B cell (primary cell): ENCODE results near the gene CADM2. TPM values are rescaled to one million over a fixed set of nuclear protein-coding genes. Genes with fewer than 3 reads are reported as not detected.

ENCODE experiments used
- ATAC-seq: fragments of 200-7000 bp; cut with Tn5 transposase; one replicate; pipeline ENCODE4 v1.10.0; 2021; ENCODE audit warnings: low read depth, mild to moderate bottlenecking, moderate number of reproducible peaks, moderate library complexity
- CTCF ChIA-PET: fragments of 350-600 bp; sonication (Branson Sonifier 250); formaldehyde crosslinking; loops from one replicate; lab custom pipeline; 2021; ENCODE audit warnings: antibody characterized with exemption, inconsistent platforms; lab: Charles Lee
- POLR2A ChIA-PET: fragments of 350-600 bp; sonication (Branson Sonifier 250); formaldehyde crosslinking; loops from one replicate; lab custom pipeline; 2021; ENCODE audit warnings: antibody characterized with exemption; lab: Charles Lee
- DNase-seq: peaks from one replicate; pipeline ENCODE4 v3.0.0; 2013
- H2AFZ ChIP-seq: 2 replicates; pipeline ENCODE4 v1.6.1; 2012; ENCODE audit warnings: mild to moderate bottlenecking, low read depth, low read length; ENCODE audit not compliant: insufficient read depth, poor library complexity, severe bottlenecking
- H3K27ac ChIP-seq, 2 donors: 1 replicate in 1 of 2; 2 replicates in 1 of 2; pipeline ENCODE4 v1.5.1; 2012 to 2013; ENCODE audit warnings: low read length in 2 of 2, mild to moderate bottlenecking in 2 of 2, moderate library complexity in 1 of 2
- H3K27me3 ChIP-seq, 4 experiments: fragments of 200-600 bp in 1 of 4; sonication (generic) in 1 of 4; replicated peaks in 1 of 4; 1 replicate in 2 of 4; 2 replicates in 2 of 4; pipeline versions ENCODE4 v1.6.1 to v1.7.0; 2013 to 2016; ENCODE audit warnings: low read length in 3 of 4, mild to moderate bottlenecking in 2 of 4, mixed read lengths in 1 of 4, moderate library complexity in 1 of 4; ENCODE audit not compliant: insufficient read depth in 4 of 4, control insufficient read depth in 3 of 4; ENCODE audit errors: control extremely low read depth in 1 of 4
- H3K36me3 ChIP-seq, 2 experiments: replicated peaks in 1 of 2; 1 replicate in 1 of 2; 2 replicates in 1 of 2; pipeline versions ENCODE4 v1.6.1 to v1.7.1; 2013; ENCODE audit warnings: low read length in 1 of 2; ENCODE audit not compliant: insufficient read depth in 2 of 2, control insufficient read depth in 1 of 2; ENCODE audit errors: control extremely low read depth in 1 of 2, extremely low read depth in 1 of 2
- H3K4me1 ChIP-seq, 2 donors: fragments of 200-600 bp in 1 of 2; sonication (generic) in 1 of 2; 1 replicate in 1 of 2; 2 replicates in 1 of 2; pipeline versions ENCODE4 v1.5.1 to v1.6.1; 2013 to 2017; ENCODE audit warnings: low read length in 2 of 2; ENCODE audit not compliant: control insufficient read depth in 2 of 2, insufficient read depth in 2 of 2
- H3K4me2 ChIP-seq: replicated peaks from 2 replicates; pipeline ENCODE3; 2012; ENCODE audit warnings: mild to moderate bottlenecking, low read depth, low read length; ENCODE audit not compliant: poor library complexity, severe bottlenecking
- H3K4me3 ChIP-seq, 5 experiments: fragments of 200-600 bp in 1 of 5; sonication (generic) in 1 of 5; 1 replicate in 3 of 5; 2 replicates in 2 of 5; pipeline versions ENCODE4 v1.5.1 to v1.7.0; 2011 to 2016; ENCODE audit warnings: low read length in 4 of 5, mild to moderate bottlenecking in 4 of 5, low read depth in 2 of 5, control low read depth in 1 of 5, moderate library complexity in 1 of 5; ENCODE audit not compliant: insufficient read depth in 1 of 5; ENCODE audit errors: control extremely low read depth in 1 of 5, extremely low read depth in 1 of 5
- H3K79me2 ChIP-seq: fragments of 200-600 bp; sonication (generic); one replicate; pipeline ENCODE4 v1.6.0; 2016; ENCODE audit warnings: low read length; ENCODE audit not compliant: control insufficient read depth, insufficient read depth
- H3K9ac ChIP-seq: fragments of 200-600 bp; sonication (generic); 2 replicates; pipeline ENCODE4 v1.6.1; 2017; ENCODE audit warnings: mild to moderate bottlenecking, low read length, moderate library complexity
- H3K9me3 ChIP-seq, 3 donors: one replicate each; pipeline versions ENCODE4 v1.6.1 to v1.7.1; 2013; ENCODE audit warnings: low read length in 2 of 3; ENCODE audit not compliant: control insufficient read depth in 2 of 3, insufficient read depth in 1 of 3; ENCODE audit errors: control extremely low read depth in 1 of 3
- H4K20me1 ChIP-seq: 2 replicates; pipeline ENCODE4 v1.6.0; 2012; ENCODE audit warnings: mild to moderate bottlenecking, low read length; ENCODE audit not compliant: insufficient read depth, control insufficient read depth, poor library complexity, severe bottlenecking
- H3K27ac Mint-ChIP-seq: one replicate; pipeline ENCODE4 v1.8.0; 2021; ENCODE audit warnings: mixed read lengths
- H3K27me3 Mint-ChIP-seq: one replicate; pipeline ENCODE4 v1.8.0; 2021; ENCODE audit warnings: mixed read lengths
- H3K4me1 Mint-ChIP-seq: one replicate; pipeline ENCODE4 v1.8.0; 2021; ENCODE audit warnings: mixed read lengths
- H3K4me3 Mint-ChIP-seq: one replicate; pipeline ENCODE4 v1.8.0; 2021; ENCODE audit warnings: mixed read lengths
- H3K9me3 Mint-ChIP-seq: one replicate; pipeline ENCODE4 v1.8.0; 2022; ENCODE audit warnings: mixed read lengths; ENCODE audit not compliant: insufficient read depth
- CTCF ChIP-seq: fragments of 200-600 bp; IDR thresholded peaks from one replicate; pipeline ENCODE4 v1.8.0; 2022; ENCODE audit warnings: antibody characterized with exemption, mild to moderate bottlenecking
- EZH2 ChIP-seq: IDR thresholded peaks from 2 replicates; pipeline ENCODE4 v1.6.1; 2012; ENCODE audit warnings: borderline replicate concordance, low read depth, mild to moderate bottlenecking, moderate library complexity, low read length; ENCODE audit not compliant: insufficient read depth, poor library complexity, severe bottlenecking
- WGBS: methylation state at CpG from one replicate; pipeline ENCODE4 v1.1.5; 2013; ENCODE audit warnings: missing lambda C conversion rate; ENCODE audit not compliant: insufficient coverage; 5-methylcytosine and 5-hydroxymethylcytosine counted together
- intact Hi-C: fragments of 100-400 bp; cut with micrococcal nuclease; formaldehyde crosslinking; loops from one replicate; pipeline ENCODE4 v1.10.0; 2022
- polyA plus RNA-seq: library from polyadenylated mRNA; depleted of rRNA; stranded (reverse); fragments of >200 nt; gene quantifications from 2 replicates; pipeline ENCODE4 v1.2.3, GENCODE V29; 2012
- total RNA-seq, 2 donors: library from RNA; stranded (reverse); fragments of 120-200 nt in 1 of 2; gene quantifications; 1 replicate in 1 of 2; 2 replicates in 1 of 2; pipeline versions ENCODE4 v1.2.3 to v1.2.4, GENCODE V29; 2013 to 2022

CADM2 gene
- total and polyA plus RNA-seq, 2 donors (not counting 1 experiment from before 2014, with no cell fraction given): 0.10 to 0.37 TPM

DNA sequence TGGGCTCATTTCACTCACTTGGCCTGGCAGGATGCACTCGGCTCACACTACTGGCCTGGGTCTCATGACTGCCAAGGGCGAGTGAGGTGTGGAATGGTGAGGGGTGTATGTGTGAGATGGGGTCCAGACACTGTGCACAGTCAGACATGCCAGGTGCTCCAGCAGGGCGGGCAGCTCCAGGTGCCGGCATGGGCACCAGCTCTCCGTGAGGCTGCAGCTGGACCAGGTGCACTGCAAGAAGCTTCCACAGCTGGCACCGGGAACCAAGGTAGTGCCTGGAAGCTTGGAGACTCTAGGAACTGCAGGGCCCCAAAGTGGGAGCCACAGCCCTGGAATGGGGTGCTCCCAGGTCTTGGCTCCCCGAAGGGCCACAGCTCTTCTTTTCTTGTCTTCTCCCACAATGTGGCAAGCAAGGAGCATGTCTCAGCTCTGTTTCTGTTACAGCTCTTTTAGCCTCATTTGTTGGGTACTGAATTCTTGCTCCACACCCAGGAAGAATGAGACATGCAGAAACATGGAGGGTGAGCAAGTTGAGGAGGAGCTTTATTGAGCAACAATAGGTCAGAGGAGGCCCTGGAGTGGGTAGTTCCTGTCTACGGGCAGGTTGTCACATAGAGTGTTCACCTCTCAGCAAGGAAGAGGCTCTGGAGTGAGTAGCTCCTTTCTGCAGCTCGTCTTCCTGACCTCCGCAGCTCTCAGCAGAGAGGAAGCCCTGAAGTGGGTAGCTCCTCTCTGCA is 762.8 kb downstream of the CADM2 start:
- no peaks in the 10 kb centered on the region for H3K36me3 ChIP-seq
- no peaks in the 10 kb centered on the region for H3K79me2 ChIP-seq
- H3K9ac ChIP-seq: no peak overlapping the region
- 91% methylated on average over 8 of the region's 10 CpGs for WGBS
- H3K4me3 ChIP-seq: no peak overlapping the region
- no peak overlapping the region for H3K4me2 ChIP-seq
- H3K27me3 Mint-ChIP-seq: no peaks in the 10 kb centered on the region
- peaks cover 0 to 11% (median 1%) of the 10 kb centered on the region in 3 donors for H3K9me3 ChIP-seq
- H3K27ac ChIP-seq: no peak overlapping the region
- no peaks in the 10 kb centered on the region for H3K27me3 ChIP-seq
- H3K27ac Mint-ChIP-seq: no peak overlapping the region
- H3K4me1 Mint-ChIP-seq: no peaks in the 10 kb centered on the region
- ATAC-seq (no peak), DNase-seq (no peak)
- H3K4me3 Mint-ChIP-seq: no peak overlapping the region
- H4K20me1 ChIP-seq: no peaks in the 10 kb centered on the region
- peaks cover 5% of the 10 kb centered on the region for H3K9me3 Mint-ChIP-seq
- TF ChIP-seq EZH2: no peak
- TF ChIP-seq CTCF: no peak
- H3K4me1 ChIP-seq: no peaks in the 10 kb centered on the region
- ChIA-PET CTCF (no interaction called here), POLR2A (no interaction called here)
- intact Hi-C loops: no loop called here
- H2AFZ ChIP-seq: no peak overlapping the region

DNA sequence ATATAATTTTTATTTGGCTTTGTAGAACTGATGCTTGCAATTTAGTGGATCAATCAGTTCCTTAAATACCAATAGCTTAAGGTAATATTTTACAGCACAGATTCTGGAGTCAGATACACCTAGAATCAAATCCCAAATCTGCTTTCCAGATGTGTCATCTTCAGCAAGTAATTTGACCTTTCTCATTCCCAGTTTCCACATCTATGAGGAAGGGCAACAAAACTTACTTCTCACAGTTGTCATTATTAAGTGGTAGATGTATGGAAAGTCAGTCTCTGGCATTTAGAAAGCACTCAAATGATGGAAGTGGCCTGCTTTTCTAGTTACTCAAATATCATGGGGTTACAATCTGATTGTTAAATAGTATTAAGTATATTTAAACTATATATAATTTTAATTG is 767.0 kb downstream of the CADM2 start:
- no peaks in the 10 kb centered on the region for H3K36me3 ChIP-seq
- H4K20me1 ChIP-seq: no peaks in the 10 kb centered on the region
- POLR2A ChIA-PET: no interaction called here
- no peaks in the 10 kb centered on the region for H3K79me2 ChIP-seq
- no peak overlapping the region for H3K27ac ChIP-seq
- no peak overlapping the region for H3K4me3 ChIP-seq
- no peak overlapping the region for H3K9ac ChIP-seq
- no peak overlapping the region for H3K4me2 ChIP-seq
- H3K27me3 ChIP-seq: no peaks in the 10 kb centered on the region
- no peaks in the 10 kb centered on the region for H3K27me3 Mint-ChIP-seq
- intact Hi-C loops: no loop called here
- CTCF ChIA-PET: no interaction called here
- H3K9me3 Mint-ChIP-seq: peaks cover 3% of the 10 kb centered on the region
- DNase-seq (no peak), ATAC-seq (no peak)
- no peak overlapping the region for H2AFZ ChIP-seq
- no peak overlapping the region for H3K27ac Mint-ChIP-seq
- peaks cover 0 to 11% (median 0%) of the 10 kb centered on the region in 3 donors for H3K9me3 ChIP-seq
- no peaks in the 10 kb centered on the region for H3K4me1 ChIP-seq
- TF ChIP-seq EZH2 (no peak), CTCF (no peak)
- H3K4me1 Mint-ChIP-seq: no peaks in the 10 kb centered on the region
- H3K4me3 Mint-ChIP-seq: no peak overlapping the region
